Subcutaneous adipose tissue (tissue), 4 donors: ENCODE results near the gene LRIF1. TPM values are rescaled to one million over a fixed set of nuclear protein-coding genes. Genes with fewer than 3 reads are reported as not detected.

Source experiments
- CTCF ChIP-seq: fragments of 450-650 bp; IDR thresholded peaks from one replicate; pipeline ENCODE4 v1.5.1; 2016; ENCODE audit warnings: low read depth, mild to moderate bottlenecking, control low read depth, antibody characterized with exemption, moderate library complexity
- total RNA-seq, 4 donors: library from RNA; depleted of rRNA; stranded (reverse); fragments of >200 nt; gene quantifications; one replicate each; pipeline ENCODE4 v1.1.0, GENCODE V29; 2016

The LRIF1 gene
- total RNA-seq, 4 donors from 2014 or later, result 6.2 to 14.2 (median 12.9) TPM

GRCh38 chr1:110976089-110976488, 12.4 kb upstream of the LRIF1 start:
- no peak for TF ChIP-seq CTCF

- no peak for TF ChIP-seq CTCF
These were observed 11.5 kb upstream of the LRIF1 start for GRCh38 chr1:110975265-110975664.

DNA sequence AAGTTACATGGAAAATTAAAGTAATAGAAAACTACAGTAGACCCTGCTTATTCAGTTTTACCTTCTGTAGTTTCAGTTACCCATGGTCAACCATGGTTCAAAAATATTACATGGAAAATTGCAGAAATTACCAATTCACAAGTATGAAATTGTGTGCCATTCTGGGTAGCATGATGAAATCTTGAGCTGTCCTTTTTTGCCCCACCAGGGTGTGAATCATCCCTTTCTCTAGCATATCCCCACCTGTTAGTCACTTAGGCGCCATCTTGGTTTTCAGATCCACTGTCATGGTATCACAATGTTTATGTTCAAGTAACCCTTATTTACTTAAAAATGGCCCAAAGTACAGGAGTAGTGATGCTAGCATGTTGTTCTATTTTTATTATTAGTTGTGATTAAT, 3.5 kb upstream of the LRIF1 start:
- TF ChIP-seq CTCF, result no peak

DNA sequence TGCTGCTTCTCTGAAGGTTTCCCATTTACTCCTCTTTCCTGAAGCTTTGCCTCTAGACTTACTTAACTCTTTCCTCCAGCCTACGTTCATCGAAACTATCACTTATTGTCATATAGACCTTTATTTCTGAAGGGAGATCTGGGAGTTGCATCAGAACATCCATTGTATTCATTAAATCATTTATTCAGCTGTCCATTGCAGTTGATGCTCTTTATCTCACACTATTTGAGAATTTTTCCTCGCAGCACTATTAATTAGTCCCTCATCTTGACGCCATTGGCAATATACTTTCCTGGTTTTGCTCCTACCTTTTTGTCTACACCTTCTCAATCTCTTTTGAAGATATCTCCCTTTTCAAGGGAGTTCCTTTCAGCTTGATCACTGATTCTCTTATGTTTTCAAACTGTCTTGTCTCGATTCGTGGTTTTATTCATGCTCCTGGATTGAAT, 757 bp upstream of the LRIF1 start:
- no peak for TF ChIP-seq CTCF

- TF ChIP-seq CTCF, result no peak
These were observed 631 bp downstream of the LRIF1 start for GRCh38 chr1:110962892-110963690.

- no peak for TF ChIP-seq CTCF
These were observed 1.8 kb downstream of the LRIF1 start for GRCh38 chr1:110961902-110962301.

DNA sequence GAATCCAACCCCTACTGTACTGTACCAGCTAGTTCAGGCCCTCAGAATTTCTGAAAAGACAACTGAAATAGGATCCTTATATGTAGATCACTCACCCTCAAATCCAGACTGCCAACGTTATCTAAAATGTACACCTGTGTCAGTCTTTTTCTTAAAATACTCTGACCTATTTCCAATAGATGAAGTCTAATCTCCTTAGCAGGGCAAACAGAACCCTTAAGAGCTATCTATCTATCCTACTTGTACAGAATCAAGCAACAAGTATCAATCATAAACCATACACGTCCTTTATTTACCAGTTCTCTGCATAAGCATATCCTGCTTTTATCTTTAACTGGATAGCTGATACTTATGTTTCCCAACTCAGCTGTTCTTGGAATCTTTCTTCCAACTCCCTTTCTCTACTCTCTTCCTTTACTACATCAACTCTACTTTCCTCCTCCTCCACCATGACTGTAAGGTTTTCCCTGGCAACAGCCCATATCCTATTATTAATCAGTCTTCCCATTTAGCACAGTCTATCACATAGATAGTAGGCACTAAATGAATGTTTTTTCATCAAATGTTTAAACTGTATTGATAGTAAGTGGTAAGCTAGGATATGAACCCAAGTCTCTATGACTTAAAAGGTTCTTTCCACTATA, 2.8 kb downstream of the LRIF1 start:
- TF ChIP-seq CTCF, result no peak
